Esophagus squamous epithelium (tissue), 5 donors: Measurements from ENCODE around the gene CADPS. TPM values are rescaled to one million over a fixed set of nuclear protein-coding genes. Genes with fewer than 3 reads are reported as not detected.

Experiments used
- DNase-seq: peaks from one replicate; lab custom pipeline; 2025; lab: John Stamatoyannopoulos, UW
- H3K27ac ChIP-seq, 4 donors: fragments of 200-600 bp; sonication (generic); one replicate each; pipeline ENCODE4 v1.5.1; 2016 to 2019; ENCODE audit warnings: mild to moderate bottlenecking in 1 of 4
- H3K27me3 ChIP-seq, 4 donors: fragments of 200-600 bp; sonication (generic); 1 replicate in 3 of 4; 2 replicates in 1 of 4; pipeline versions ENCODE4 v1.5.1 to v1.6.0; 2017 to 2021; ENCODE audit warnings: antibody characterized with exemption in 1 of 4
- H3K36me3 ChIP-seq, 3 donors: fragments of 200-600 bp; sonication (generic); one replicate each; pipeline ENCODE4 v1.5.1; 2016 to 2019
- H3K4me1 ChIP-seq, 3 donors: fragments of 200-600 bp; sonication (generic); one replicate each; pipeline ENCODE4 v1.5.1; 2017 to 2019
- H3K4me3 ChIP-seq, 4 donors: fragments of 200-600 bp; sonication (generic); 1 replicate in 3 of 4; 2 replicates in 1 of 4; pipeline ENCODE4 v1.5.1; 2016 to 2019; ENCODE audit warnings: mild to moderate bottlenecking in 2 of 4, moderate library complexity in 1 of 4
- H3K9me3 ChIP-seq, 3 donors: fragments of 200-600 bp; sonication (generic); one replicate each; pipeline ENCODE4 v1.5.1; 2016 to 2019
- CTCF ChIP-seq, 6 experiments: fragments of 450-650 bp in 4 of 6; fragments of 200-600 bp in 2 of 6; sonication (generic) in 2 of 6; IDR thresholded peaks; one replicate each; pipeline ENCODE4 v1.5.1; 2016 to 2019; ENCODE audit warnings: antibody characterized with exemption in 6 of 6, mild to moderate bottlenecking in 4 of 6, moderate library complexity in 4 of 6
- POLR2A ChIP-seq, 4 donors: fragments of 450-650 bp; IDR thresholded peaks; one replicate each; pipeline ENCODE4 v1.6.1; 2017; ENCODE audit warnings: antibody characterized with exemption in 4 of 4, mild to moderate bottlenecking in 4 of 4, moderate library complexity in 3 of 4
- WGBS, 2 donors: methylation state at CpG; one replicate each; pipeline ENCODE4 v1.1.5; 2018; 5-methylcytosine and 5-hydroxymethylcytosine counted together
- intact Hi-C: fragments of 100-400 bp; cut with DNase I; formaldehyde crosslinking; loops from one replicate; pipeline ENCODE4 v1.15.0; 2022
- total RNA-seq, 4 donors: library from RNA; depleted of rRNA; stranded (reverse); fragments of >200 nt; gene quantifications; one replicate each; pipeline ENCODE4 v1.1.0, GENCODE V29; 2016
- donor health status: DM: yes; HTN: yes; CAD: no.

The CADPS gene
- total RNA-seq, 4 donors from 2014 or later: 0.09 to 4.8 TPM; not detected in 2

DNA sequence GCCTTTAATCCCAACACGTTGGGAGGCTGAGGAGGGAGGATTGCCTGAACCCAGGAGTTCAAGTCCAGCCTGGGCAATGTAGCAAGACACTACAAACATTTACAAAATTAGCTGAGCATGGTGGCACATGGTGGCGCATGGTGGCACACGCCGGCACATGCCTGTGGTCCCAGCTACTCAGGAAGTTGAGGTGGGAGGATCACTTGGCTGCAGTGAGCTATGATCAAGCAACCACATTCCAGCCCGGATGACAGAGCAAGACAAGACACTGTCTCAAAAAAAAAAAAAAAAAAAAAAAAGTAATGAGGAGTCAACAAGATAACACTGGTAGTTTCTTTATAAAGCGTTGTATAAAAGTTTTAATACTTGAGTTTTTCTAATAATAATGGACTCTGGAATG is 511.9 kb downstream of the CADPS start:
- Histone ChIP-seq H3K36me3 (no peaks in the 10 kb centered on the region), H3K9me3 (no peaks in the 10 kb centered on the region), H3K27ac (no peak overlapping the region), H3K4me3 (no peak overlapping the region), H3K27me3 (peaks cover 5 to 93% (median 11%) of the 10 kb centered on the region in 4 donors), H3K4me1 (peaks cover 0 to 6% (median 0%) of the 10 kb centered on the region in 3 donors)
- intact Hi-C loops: no loop called here
- TF ChIP-seq CTCF (IDR thresholded peaks at IDR 0.05) (no peak), POLR2A (IDR thresholded peaks at IDR 0.05) (no peak)
- DNase-seq: no peak
- WGBS, 2 donors: 55 to 57% methylated on average over 3 of the region's 6 CpGs

- H3K36me3 ChIP-seq: no peaks in the 10 kb centered on the region
- WGBS, 2 donors: 62 to 64% methylated on average over 2 to 3 of the region's 3 CpGs
- peaks cover 0 to 87% (median 0%) of the 10 kb centered on the region in 4 donors for H3K27me3 ChIP-seq
- no peaks in the 10 kb centered on the region for H3K9me3 ChIP-seq
- DNase-seq: no peak
- no peak overlapping the region for H3K4me3 ChIP-seq
- no peak for TF ChIP-seq CTCF (IDR thresholded peaks at IDR 0.05)
- no peak for TF ChIP-seq POLR2A (IDR thresholded peaks at IDR 0.05)
- no peak overlapping the region for H3K27ac ChIP-seq
- no peaks in the 10 kb centered on the region for H3K4me1 ChIP-seq
- intact Hi-C loops: no loop called here
Measured at GRCh38 chr3:62361824-62362223, 513.4 kb downstream of the CADPS start.

GRCh38 chr3:62361261-62361660 is 514.0 kb downstream of the CADPS start:
- 72 to 73% methylated on average over 3 of the region's 3 CpGs for WGBS, 2 donors
- TF ChIP-seq POLR2A (IDR thresholded peaks at IDR 0.05) (no peak), CTCF (IDR thresholded peaks at IDR 0.05) (no peak)
- no peak overlapping the region for H3K27ac ChIP-seq
- intact Hi-C loops: no loop called here
- H3K27me3 ChIP-seq: peaks cover 0 to 87% (median 0%) of the 10 kb centered on the region in 4 donors
- H3K4me3 ChIP-seq: no peak overlapping the region
- H3K4me1 ChIP-seq: no peaks in the 10 kb centered on the region
- DNase-seq: no peak
- no peaks in the 10 kb centered on the region for H3K9me3 ChIP-seq
- H3K36me3 ChIP-seq: no peaks in the 10 kb centered on the region

- no peak overlapping the region for H3K4me3 ChIP-seq
- no peaks in the 10 kb centered on the region for H3K4me1 ChIP-seq
- DNase-seq: no peak
- TF ChIP-seq POLR2A (IDR thresholded peaks at IDR 0.05) (no peak), CTCF (IDR thresholded peaks at IDR 0.05) (no peak)
- H3K27ac ChIP-seq: no peak overlapping the region
- intact Hi-C loops: no loop called here
- H3K9me3 ChIP-seq: no peaks in the 10 kb centered on the region
- no peaks in the 10 kb centered on the region for H3K36me3 ChIP-seq
- 82 to 83% methylated on average over 4 of the region's 4 CpGs for WGBS, 2 donors
- peaks cover 0 to 83% (median 0%) of the 10 kb centered on the region in 4 donors for H3K27me3 ChIP-seq
Measured at GRCh38 chr3:62359531-62359930, 515.7 kb downstream of the CADPS start.

DNA sequence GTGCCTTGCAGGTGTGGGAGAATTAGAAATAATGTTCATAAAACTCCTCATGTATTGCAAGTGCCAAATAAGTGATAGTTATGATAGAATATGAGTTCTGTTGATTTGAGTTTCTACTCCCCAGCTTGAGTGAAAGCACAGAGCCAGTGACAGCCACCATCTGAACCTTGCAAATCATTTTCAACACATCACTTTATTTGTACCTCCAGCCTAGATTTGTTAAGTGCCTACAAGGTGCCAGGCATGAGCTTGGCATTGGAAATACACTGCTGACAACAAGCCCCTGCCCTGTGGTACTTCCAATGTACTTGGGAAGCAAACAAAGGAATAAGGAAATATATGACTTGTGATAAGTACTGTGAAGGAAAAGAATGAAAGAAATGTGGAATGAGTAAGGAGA is 518.9 kb downstream of the CADPS start:
- Histone ChIP-seq H3K4me1 (no peaks in the 10 kb centered on the region), H3K27ac (no peak overlapping the region), H3K4me3 (no peak overlapping the region), H3K27me3 (peaks cover 0 to 65% (median 0%) of the 10 kb centered on the region in 4 donors), H3K9me3 (no peaks in the 10 kb centered on the region), H3K36me3 (no peaks in the 10 kb centered on the region)
- intact Hi-C loops: no loop called here
- DNase-seq: no peak
- TF ChIP-seq POLR2A (IDR thresholded peaks at IDR 0.05): no peak
- no peak for TF ChIP-seq CTCF (IDR thresholded peaks at IDR 0.05)
